ENCODE results near the gene SF3B2.
"Not testable (repeated sequence)": the region's sequence is repeated elsewhere in the genome, so short reads cannot be mapped to it uniquely, and the experiment has no call there.

The SF3B2 gene

GRCh38 chr11:66051766-66052663 lies at the start of gene SF3B2:
Gene SF3B2, plus strand, starts transcription at chr11:66052364. Its CDS starts 21 bp downstream, at chr11:66052385.
- peak; percentile 83 for DNase-seq

GRCh38 chr11:66002648-66003225 lies 49.4 kb upstream of the SF3B2 start:
- DNase-seq: no peak

- DNase-seq: no peak
Measured at GRCh38 chr11:66003291-66003690, 48.9 kb upstream of the SF3B2 start.

- DNase-seq: no peak
Measured at GRCh38 chr11:66004186-66004585, 48.0 kb upstream of the SF3B2 start.

- no peak for DNase-seq
Measured at GRCh38 chr11:66006134-66006890, 45.9 kb upstream of the SF3B2 start.

- no peak for DNase-seq
Measured at GRCh38 chr11:66006891-66007176, 45.3 kb upstream of the SF3B2 start.

GRCh38 chr11:66007201-66007634 lies 44.9 kb upstream of the SF3B2 start:
- no peak for DNase-seq

- no peak for DNase-seq
Measured at GRCh38 chr11:66008095-66008467, 44.1 kb upstream of the SF3B2 start.

- DNase-seq: peak; percentile 1
Measured at GRCh38 chr11:66008468-66009101, 43.6 kb upstream of the SF3B2 start.

GRCh38 chr11:66010036-66010435 lies 42.1 kb upstream of the SF3B2 start:
- DNase-seq: not testable (repeated sequence)

- no peak for DNase-seq
Measured at GRCh38 chr11:66011239-66011784, 40.9 kb upstream of the SF3B2 start.

GRCh38 chr11:66011785-66012303 lies 40.3 kb upstream of the SF3B2 start, which contains the start of gene CST6:
Gene CST6, plus strand, starts transcription at chr11:66012008. Its CDS starts 37 bp downstream, at chr11:66012045.
- DNase-seq: no peak

GRCh38 chr11:66012371-66012945 lies 39.7 kb upstream of the SF3B2 start:
- DNase-seq: no peak

GRCh38 chr11:66012946-66013761 lies 39.0 kb upstream of the SF3B2 start:
- DNase-seq: no peak

GRCh38 chr11:66013762-66014100 lies 38.4 kb upstream of the SF3B2 start:
- DNase-seq: no peak

GRCh38 chr11:66014804-66015453 lies 37.2 kb upstream of the SF3B2 start:
- DNase-seq: no peak

- no peak for DNase-seq
Measured at GRCh38 chr11:66015454-66015881, 36.7 kb upstream of the SF3B2 start.

GRCh38 chr11:66015936-66016792 lies 36.0 kb upstream of the SF3B2 start:
- peak; percentile 28 for DNase-seq

- DNase-seq: no peak
Measured at GRCh38 chr11:66016793-66017177, 35.4 kb upstream of the SF3B2 start.

GRCh38 chr11:66017321-66017720 lies 34.8 kb upstream of the SF3B2 start:
- DNase-seq: no peak

Data from NCI-H1694 (cell line).